Stimulated activated CD4-positive, alpha-beta T cell treated with anti-CD3 and anti-CD28 coated beads, Interleukin-4, amount 100 ng/mL, for 24 hours (primary cell): ENCODE results near the gene MNT.

Experiments
- DNase-seq: peaks from one replicate; pipeline ENCODE4 v3.0.0-alpha.2; 2020

The MNT gene

DNA sequence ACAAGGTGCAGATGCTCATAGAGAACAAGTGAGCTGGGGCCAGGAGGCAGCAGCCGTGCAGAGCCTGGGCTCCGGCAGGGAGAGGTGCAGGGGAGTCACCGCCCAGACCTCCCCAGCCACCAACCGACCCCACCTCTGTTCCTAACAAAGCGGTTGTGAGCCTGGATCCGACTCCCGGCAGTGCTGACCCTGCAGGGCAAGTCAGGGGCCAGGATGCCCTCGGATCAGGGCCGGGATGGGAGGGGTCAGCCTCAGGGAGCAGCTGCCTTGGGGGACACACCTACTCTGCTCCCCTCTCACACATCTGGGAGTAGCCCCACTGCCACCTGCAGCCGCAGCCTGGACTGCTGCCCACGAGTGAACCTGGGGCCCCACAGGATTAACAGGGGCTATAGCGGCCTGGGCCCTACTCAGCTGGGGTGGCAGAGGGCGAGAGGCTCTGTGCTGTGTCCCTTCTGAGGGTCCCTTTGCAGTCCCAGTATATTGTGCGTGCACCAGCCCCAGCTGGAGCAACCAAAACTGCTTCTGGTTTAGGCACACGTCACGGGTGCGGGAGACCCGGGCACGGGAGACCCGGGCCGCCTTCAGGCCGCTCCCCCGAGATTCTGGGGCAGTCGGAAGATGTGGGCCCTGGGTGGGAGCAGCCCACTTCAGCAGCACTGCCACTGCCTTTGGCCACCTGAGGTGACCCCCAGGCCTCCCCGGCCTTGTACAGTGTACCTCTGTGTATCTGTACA is 21.2 kb downstream of the MNT start:
- DNase-seq = no peak

GRCh38 chr17:2378905-2379304 is 22.0 kb downstream of the MNT start:
- no peak for DNase-seq

- DNase-seq = no peak
These were observed 23.2 kb downstream of the MNT start for GRCh38 chr17:2377659-2378058.

DNA sequence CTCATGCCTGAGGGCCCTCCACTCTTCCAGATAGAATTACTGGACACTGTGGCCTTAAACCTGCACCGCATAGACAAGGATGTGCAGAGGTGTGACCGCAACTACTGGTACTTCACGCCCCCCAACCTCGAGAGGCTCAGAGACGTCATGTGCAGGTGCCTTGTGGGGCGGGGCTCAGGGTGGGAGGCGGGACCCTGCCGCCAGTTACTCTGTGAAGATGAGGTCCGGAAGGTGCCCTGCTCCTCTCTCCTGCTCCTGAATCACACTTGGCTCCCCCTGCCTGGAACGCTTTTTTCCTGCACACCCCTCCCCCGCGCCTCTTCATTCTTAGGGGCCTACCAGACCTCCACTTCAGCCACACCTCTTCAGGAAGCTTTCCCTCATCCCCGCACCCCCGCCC is 24.8 kb downstream of the MNT start:
- DNase-seq = no peak

- no peak for DNase-seq
These were observed 25.5 kb downstream of the MNT start for GRCh38 chr17:2375406-2375805.

GRCh38 chr17:2374549-2375285 is 26.1 kb downstream of the MNT start:
- no peak for DNase-seq

GRCh38 chr17:2373179-2373578 is 27.7 kb downstream of the MNT start:
- no peak for DNase-seq

- DNase-seq = no peak
These were observed 28.2 kb downstream of the MNT start for GRCh38 chr17:2372681-2373080.

- DNase-seq = no peak
These were observed 28.7 kb downstream of the MNT start for GRCh38 chr17:2372180-2372579.

DNA sequence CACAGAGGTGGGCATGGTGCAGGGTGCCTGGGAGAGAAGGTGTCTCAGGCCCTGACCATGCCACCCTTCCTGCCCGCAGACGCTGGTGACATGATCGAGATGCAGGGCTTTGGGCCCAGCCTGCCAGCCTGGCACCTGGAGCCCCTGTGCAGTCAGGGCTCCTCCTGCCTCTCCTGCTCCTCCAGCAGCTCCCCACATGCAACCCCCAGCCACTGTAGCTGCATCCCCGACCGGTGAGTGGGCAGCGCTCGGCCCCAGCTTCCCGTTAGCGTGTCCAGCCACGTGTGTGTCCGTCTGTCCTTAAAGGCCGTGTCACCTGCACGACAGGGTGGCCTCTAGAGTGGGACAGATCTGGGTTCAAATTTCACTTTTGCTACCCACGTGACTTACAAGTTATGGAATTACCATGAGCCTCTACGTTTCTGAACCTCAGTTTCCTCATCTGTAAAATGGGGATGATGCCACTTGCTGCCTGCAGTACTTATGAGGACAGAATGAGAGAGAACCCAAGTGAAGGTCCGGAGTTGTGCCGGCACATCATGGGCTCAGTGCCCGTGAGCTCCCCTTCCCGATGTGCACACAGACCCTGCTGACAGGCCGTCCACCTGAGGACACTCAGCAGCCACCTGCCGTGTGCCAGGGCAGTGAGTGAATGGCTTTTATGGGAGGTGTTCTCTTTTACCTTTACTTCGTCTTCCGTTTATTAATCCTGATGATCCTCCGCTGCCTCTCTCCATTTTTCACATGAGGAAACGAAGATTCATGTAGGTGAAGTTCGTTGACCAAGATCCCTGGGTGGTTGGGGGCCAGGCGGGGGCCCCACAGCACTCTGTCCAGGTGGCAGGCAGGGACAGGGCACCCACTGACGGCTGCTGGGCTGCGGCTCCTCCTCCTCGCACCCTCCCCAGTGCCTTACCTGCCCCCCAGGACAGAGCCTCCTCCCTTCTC is 29.4 kb downstream of the MNT start:
- DNase-seq = no peak

GRCh38 chr17:2370211-2370589 is 30.7 kb downstream of the MNT start:
- DNase-seq = no peak

DNA sequence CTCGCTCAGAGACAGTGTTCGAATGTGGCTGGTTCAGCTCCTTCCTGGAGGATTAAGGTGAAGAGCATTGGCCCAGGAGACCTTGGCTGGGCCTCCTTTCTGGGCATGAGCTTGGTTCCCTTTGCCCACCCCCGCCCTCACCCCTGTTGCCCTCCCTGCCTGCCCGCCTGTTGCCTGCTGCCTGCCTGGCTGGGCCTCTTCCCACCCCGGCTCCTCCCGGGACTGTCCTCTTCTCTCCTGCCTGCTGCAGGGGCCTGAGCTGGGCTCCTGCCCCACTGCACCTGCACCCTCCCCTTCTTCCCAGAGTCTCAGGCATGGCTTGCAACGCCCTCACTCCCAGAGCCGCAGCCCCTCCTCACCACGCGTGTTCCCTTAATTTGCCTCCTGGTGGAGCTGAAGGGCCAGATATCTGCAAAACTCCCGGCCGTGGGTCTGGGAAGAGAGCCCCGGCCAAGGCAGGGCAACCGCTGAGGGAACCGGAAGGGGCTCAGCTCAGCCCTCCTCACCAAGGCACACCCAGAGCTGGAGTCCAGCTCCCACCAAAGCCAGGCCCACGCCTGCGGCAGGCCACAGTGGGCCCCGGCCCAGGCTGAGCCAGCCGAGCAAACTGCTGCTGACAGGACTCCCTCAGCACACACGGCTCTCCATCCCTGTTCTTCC is 31.2 kb downstream of the MNT start:
- no peak for DNase-seq

DNA sequence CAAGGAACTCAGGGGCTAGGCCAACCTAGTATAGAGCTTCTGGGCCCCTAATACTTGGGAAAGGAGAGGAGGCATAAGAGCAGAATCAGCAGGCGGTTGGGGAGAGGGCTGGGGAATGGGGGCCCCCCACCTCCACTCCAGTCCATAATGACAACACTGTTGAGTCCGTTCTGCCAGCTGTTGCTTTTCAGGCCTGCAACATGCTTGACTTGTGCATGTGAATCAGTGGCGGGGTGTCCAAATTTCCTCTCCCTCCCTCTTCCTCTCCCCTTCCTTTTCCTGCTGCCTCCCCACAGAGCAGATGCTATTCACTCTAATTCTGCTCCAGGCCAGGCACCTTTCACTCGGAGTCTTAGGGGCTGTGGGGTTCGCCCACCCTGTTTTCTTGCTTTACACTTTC is 31.8 kb downstream of the MNT start:
- no peak for DNase-seq

GRCh38 chr17:2368359-2368758 is 32.5 kb downstream of the MNT start:
- no peak for DNase-seq

- no peak for DNase-seq
These were observed 33.9 kb downstream of the MNT start for GRCh38 chr17:2366747-2367494.

GRCh38 chr17:2365132-2365531 is 35.7 kb downstream of the MNT start:
- no peak for DNase-seq

GRCh38 chr17:2364763-2365116 is 36.1 kb downstream of the MNT start:
- DNase-seq = no peak

DNA sequence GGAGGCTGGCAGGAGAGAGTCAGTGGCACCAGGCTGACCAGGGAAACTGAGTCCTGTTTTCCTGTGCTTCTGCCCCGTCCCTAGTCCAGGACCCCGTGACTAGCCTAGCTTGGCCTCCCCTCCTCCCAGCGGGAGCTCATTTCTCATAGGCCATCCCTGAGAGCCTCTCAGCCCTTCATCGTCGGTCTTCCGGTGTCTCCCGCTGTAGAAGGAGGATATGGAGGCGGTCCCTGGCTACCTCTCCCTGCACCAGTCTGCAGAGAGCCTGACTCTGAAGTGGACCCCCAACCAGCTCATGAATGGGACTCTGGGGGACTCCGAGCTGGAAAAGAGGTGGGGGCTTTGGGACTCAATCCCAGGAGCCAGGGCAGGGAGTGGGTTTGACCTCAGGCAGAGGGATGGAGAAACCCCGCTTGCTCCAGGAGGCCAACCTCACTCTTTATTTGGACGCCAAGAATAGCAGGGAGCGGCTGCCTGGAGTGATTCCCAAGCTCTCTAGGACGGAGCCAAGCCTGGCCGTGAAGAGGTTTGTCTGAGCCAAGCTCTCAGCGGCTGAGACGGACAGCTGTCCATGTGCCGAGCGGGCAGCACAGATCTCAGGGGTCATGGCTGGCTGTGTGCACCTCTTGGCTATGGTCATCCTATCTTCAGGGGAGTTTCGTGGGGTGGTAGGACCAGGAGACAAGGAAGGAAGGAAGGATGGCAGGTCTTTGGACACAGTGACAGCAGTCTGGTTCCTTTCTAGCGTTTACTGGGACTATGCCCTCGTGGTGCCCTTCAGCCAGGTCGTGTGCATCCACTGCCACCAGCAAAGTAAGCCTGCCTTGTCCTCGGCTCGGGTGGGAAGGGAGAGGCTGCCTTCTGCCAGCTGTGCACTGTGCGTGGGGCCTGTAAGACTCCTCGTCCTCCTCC is 36.8 kb downstream of the MNT start:
- DNase-seq = no peak

GRCh38 chr17:2363318-2363717 is 37.5 kb downstream of the MNT start:
- DNase-seq = no peak

DNA sequence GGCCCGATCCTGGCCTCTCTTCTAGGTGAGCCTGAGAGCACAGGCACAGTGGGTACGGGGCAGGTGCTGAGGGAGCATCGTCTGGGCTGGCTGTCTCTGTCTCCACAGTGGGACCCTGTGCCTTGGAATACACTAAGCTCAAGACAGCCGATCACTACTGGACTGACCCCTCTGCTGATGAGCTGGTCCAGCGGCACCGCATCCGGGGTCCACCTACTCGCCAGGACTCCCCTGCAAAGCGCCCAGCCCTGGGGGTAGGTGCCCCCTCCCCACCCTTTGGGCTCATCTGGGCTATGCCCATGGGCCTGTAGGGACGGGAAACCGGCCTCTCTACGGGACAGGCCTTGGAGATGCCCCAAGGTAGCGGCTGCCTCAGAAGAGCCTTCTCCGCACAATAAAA is 38.0 kb downstream of the MNT start:
- DNase-seq = no peak

DNA sequence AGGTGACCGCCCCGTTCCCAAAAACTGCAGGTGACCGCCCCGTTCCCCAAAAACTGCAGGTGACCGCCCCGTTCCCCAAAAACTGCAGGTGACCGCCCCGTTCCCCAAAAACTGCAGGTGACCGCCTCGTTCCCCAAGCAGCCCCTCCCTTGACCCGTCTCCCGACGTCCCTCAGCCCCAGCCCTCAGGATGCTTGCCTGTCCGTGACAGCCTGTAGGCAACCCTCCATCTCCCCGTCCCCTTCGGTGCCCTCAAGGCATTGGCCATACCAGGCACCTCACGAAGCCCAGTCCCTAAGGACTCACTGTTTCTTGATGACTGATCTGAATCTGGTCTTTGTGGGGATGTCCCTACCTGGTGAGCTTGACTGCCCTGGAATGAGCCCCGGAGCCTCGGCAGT is 38.4 kb downstream of the MNT start:
- DNase-seq = no peak
